Liver (tissue), 9 donors: ENCODE measurements around the gene RAX2. TPM values are rescaled to one million over a fixed set of nuclear protein-coding genes. Genes with fewer than 3 reads are reported as not detected.

Experiments used
- DNase-seq: peaks from one replicate; pipeline ENCODE4 v3.0.0-alpha.2; 2017; ENCODE audit warnings: low spot score
- H3K27ac ChIP-seq, 2 donors: one replicate each; pipeline ENCODE4 v1.7.0; 2013; ENCODE audit warnings: inconsistent platforms in 2 of 2, low read length in 2 of 2, control low read depth in 1 of 2, low read depth in 1 of 2, mild to moderate bottlenecking in 1 of 2
- H3K27me3 ChIP-seq, 4 donors: one replicate each; pipeline versions ENCODE4 v1.6.1 to v1.7.0; 2013; ENCODE audit warnings: low read length in 3 of 4, inconsistent platforms in 1 of 4, mild to moderate bottlenecking in 1 of 4, moderate library complexity in 1 of 4; ENCODE audit not compliant: control insufficient read depth in 4 of 4, insufficient read depth in 4 of 4
- H3K36me3 ChIP-seq, 4 donors: one replicate each; pipeline versions ENCODE4 v1.6.1 to v1.7.0; 2013; ENCODE audit warnings: low read length in 3 of 4, mild to moderate bottlenecking in 3 of 4, low read depth in 1 of 4, moderate library complexity in 1 of 4; ENCODE audit not compliant: control insufficient read depth in 4 of 4, insufficient read depth in 3 of 4
- H3K4me1 ChIP-seq, 4 donors: one replicate each; pipeline versions ENCODE4 v1.6.1 to v1.7.0; 2013; ENCODE audit warnings: low read length in 3 of 4, mild to moderate bottlenecking in 3 of 4, moderate library complexity in 1 of 4; ENCODE audit not compliant: control insufficient read depth in 4 of 4, insufficient read depth in 4 of 4
- H3K4me3 ChIP-seq, 3 donors: one replicate each; pipeline versions ENCODE4 v1.6.1 to v1.7.0; 2013; ENCODE audit warnings: low read length in 3 of 3, control low read depth in 1 of 3, low read depth in 1 of 3, mild to moderate bottlenecking in 1 of 3
- H3K9ac ChIP-seq, 2 donors: one replicate each; pipeline ENCODE4 v1.7.0; 2013; ENCODE audit warnings: low read length in 2 of 2, mild to moderate bottlenecking in 2 of 2, moderate library complexity in 2 of 2, control low read depth in 1 of 2, low read depth in 1 of 2
- H3K9me3 ChIP-seq, 4 donors: one replicate each; pipeline versions ENCODE4 v1.6.1 to v1.7.0; 2013; ENCODE audit warnings: low read length in 3 of 4; ENCODE audit not compliant: control insufficient read depth in 4 of 4
- ATF3 ChIP-seq: IDR thresholded peaks from 2 replicates; pipeline ENCODE4 v1.6.1; 2016; ENCODE audit warnings: antibody characterized with exemption
- CTCF ChIP-seq: fragments of 150-350 bp; IDR thresholded peaks from 2 replicates; pipeline ENCODE4 v1.5.1; 2017; ENCODE audit warnings: improper control_type of control experiment, low read depth, low read length; ENCODE audit not compliant: missing input control
- EGR1 ChIP-seq, 2 donors: IDR thresholded peaks; 2 replicates each; pipeline ENCODE4 v1.6.1; 2016 to 2018; ENCODE audit warnings: antibody characterized with exemption in 2 of 2, low read depth in 2 of 2
- FOXA1 ChIP-seq: IDR thresholded peaks from 2 replicates; pipeline ENCODE4 v1.6.1; 2016; ENCODE audit warnings: antibody characterized with exemption
- FOXA2 ChIP-seq: IDR thresholded peaks from 2 replicates; pipeline ENCODE4 v1.6.1; 2016; ENCODE audit warnings: antibody characterized with exemption
- GABPA ChIP-seq, 2 donors: IDR thresholded peaks in 1 of 2; conservative IDR thresholded peaks in 1 of 2; 2 replicates each; pipeline ENCODE4 v1.6.1; 2016; ENCODE audit warnings: antibody characterized with exemption in 2 of 2, mild to moderate bottlenecking in 1 of 2, moderate library complexity in 1 of 2
- HNF4A ChIP-seq, 2 donors: conservative IDR thresholded peaks; 2 replicates each; pipeline ENCODE4 v1.6.1; 2016; ENCODE audit warnings: antibody characterized with exemption in 2 of 2, mild to moderate bottlenecking in 2 of 2
- HNF4G ChIP-seq: IDR thresholded peaks from 2 replicates; pipeline ENCODE4 v1.6.1; 2016; ENCODE audit warnings: antibody characterized with exemption
- JUND ChIP-seq, 2 donors: IDR thresholded peaks; 2 replicates each; pipeline ENCODE4 v1.6.1; 2016; ENCODE audit warnings: antibody characterized with exemption in 2 of 2
- MAX ChIP-seq: IDR thresholded peaks from 2 replicates; pipeline ENCODE4 v1.6.1; 2016; ENCODE audit warnings: antibody characterized with exemption
- NR2F2 ChIP-seq: IDR thresholded peaks from 2 replicates; pipeline ENCODE4 v1.6.1; 2016; ENCODE audit warnings: antibody characterized with exemption
- RAD21 ChIP-seq, 2 donors: IDR thresholded peaks; 2 replicates each; pipeline ENCODE4 v1.6.1; 2016; ENCODE audit warnings: antibody characterized with exemption in 2 of 2, mild to moderate bottlenecking in 2 of 2
- REST ChIP-seq: IDR thresholded peaks from 2 replicates; pipeline ENCODE4 v1.6.1; 2016; ENCODE audit warnings: antibody characterized with exemption, mild to moderate bottlenecking
- RXRA ChIP-seq, 2 donors: IDR thresholded peaks; 2 replicates each; pipeline ENCODE4 v1.6.1; 2017 to 2018; ENCODE audit warnings: antibody characterized with exemption in 2 of 2, mild to moderate bottlenecking in 1 of 2
- SP1 ChIP-seq: IDR thresholded peaks from 2 replicates; pipeline ENCODE4 v1.6.1; 2018; ENCODE audit warnings: antibody characterized with exemption, mild to moderate bottlenecking
- TAF1 ChIP-seq: conservative IDR thresholded peaks from 2 replicates; pipeline ENCODE4 v1.6.1; 2016; ENCODE audit warnings: antibody characterized with exemption, mild to moderate bottlenecking
- YY1 ChIP-seq: IDR thresholded peaks from 2 replicates; pipeline ENCODE4 v1.6.1; 2016; ENCODE audit warnings: antibody characterized with exemption, mild to moderate bottlenecking
- ZBTB33 ChIP-seq: IDR thresholded peaks from 2 replicates; pipeline ENCODE4 v1.6.1; 2016; ENCODE audit warnings: antibody characterized with exemption
- WGBS: extraction: QIAGEN DNeasy Blood & Tissue Kit; methylation state at CpG from one replicate; pipeline ENCODE4 v1.1.7; 2013; 5-methylcytosine and 5-hydroxymethylcytosine counted together
- polyA plus RNA-seq, 2 donors: library from polyadenylated mRNA; stranded (reverse) in 1 of 2; unstranded in 1 of 2; fragments of 200-250 nt in 1 of 2; fragments of >200 nt in 1 of 2; fragmentation: Nextera tagmentation in 1 of 2; extraction: Ambion mirVana in 1 of 2; gene quantifications; one replicate each; pipeline versions ENCODE4 v1.2.1 to v1.2.3, GENCODE V29; 2013 to 2015
- total RNA-seq, 2 donors: library from RNA; depleted of rRNA; stranded (reverse); fragments of >200 nt; gene quantifications; one replicate each; pipeline ENCODE4 v1.2.3, GENCODE V29; 2014
- donor health status: healthy.
- donor health status: healthy.
- donor health status: healthy.
- donor health status: healthy.
- donor health status: healthy.

The RAX2 gene
- total and polyA plus RNA-seq, 4 donors: not detected

GRCh38 chr19:3720349-3720917 is 51.6 kb downstream of the RAX2 start:
- 47% methylated on average over 9 of the region's 9 CpGs for WGBS
- Histone ChIP-seq H3K27ac (no peak overlapping the region), H3K36me3 (no peaks in the 10 kb centered on the region), H3K9ac (no peak overlapping the region), H3K4me1 (peaks cover 3 to 15% (median 12%) of the 10 kb centered on the region in 4 donors), H3K4me3 (no peak overlapping the region), H3K9me3 (no peaks in the 10 kb centered on the region), H3K27me3 (no peaks in the 10 kb centered on the region)
- DNase-seq: no peak
- TF ChIP-seq FOXA2 (no peak), JUND (IDR thresholded peaks at IDR 0.05) (no peak), NR2F2 (peak; percentile 70), CTCF (no peak), FOXA1 (no peak)

- Histone ChIP-seq H3K9me3 (no peaks in the 10 kb centered on the region), H3K4me1 (peaks cover 3 to 15% (median 12%) of the 10 kb centered on the region in 4 donors), H3K27ac (no peak overlapping the region), H3K4me3 (no peak overlapping the region), H3K9ac (no peak overlapping the region), H3K36me3 (no peaks in the 10 kb centered on the region), H3K27me3 (no peaks in the 10 kb centered on the region)
- TF ChIP-seq MAX (no peak), RAD21 (IDR thresholded peaks at IDR 0.05) (no peak), HNF4A (conservative IDR thresholded peaks at IDR 0.05) (no peak), FOXA2 (no peak), REST (no peak), FOXA1 (no peak), GABPA (IDR thresholded peaks at IDR 0.05 in 1 of 2, conservative IDR thresholded peaks at IDR 0.05 in 1 of 2) (no peak), NR2F2 (no peak), TAF1 (no peak), EGR1 (IDR thresholded peaks at IDR 0.05; ENCODE audit: low read depth in 2 of 2) (no peak), JUND (IDR thresholded peaks at IDR 0.05) (no peak), RXRA (IDR thresholded peaks at IDR 0.05) (no peak), ZBTB33 (no peak), ATF3 (no peak), HNF4G (no peak), SP1 (no peak), CTCF (no peak), YY1 (no peak)
- WGBS: 93% methylated on average over 4 of the region's 4 CpGs
- no peak for DNase-seq
Observed at GRCh38 chr19:3719868-3720267, 52.2 kb downstream of the RAX2 start.
